ENCODE measurements around the gene CLCN7.

Gene CLCN7

DNA sequence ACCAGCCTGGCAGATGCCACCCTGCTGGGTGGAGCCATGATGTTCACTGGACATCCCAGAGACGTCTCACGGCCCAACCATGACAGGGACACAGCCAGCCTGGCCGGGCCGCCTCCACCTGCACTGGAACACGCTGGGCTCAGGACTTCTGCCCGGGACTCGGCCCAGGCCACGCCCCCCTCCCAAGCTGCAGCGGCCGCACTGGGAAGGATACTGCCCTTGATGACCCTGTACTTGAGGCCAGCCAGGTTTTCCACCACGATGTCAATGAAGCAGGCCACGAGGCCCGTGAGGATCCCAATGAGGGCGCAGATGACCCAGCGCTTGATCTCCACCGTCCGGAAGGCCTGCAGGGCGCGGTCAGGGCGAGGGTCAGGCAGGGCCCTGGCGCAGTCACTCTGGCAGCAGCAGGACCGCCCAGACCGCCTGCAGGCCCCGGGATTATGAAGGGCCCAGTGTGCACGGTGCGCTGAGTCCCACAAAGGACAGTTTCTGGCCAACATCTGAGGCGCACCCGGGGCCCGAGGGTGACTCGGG, 14.2 kb downstream of the CLCN7 start:
- DNase-seq: no peak

DNA sequence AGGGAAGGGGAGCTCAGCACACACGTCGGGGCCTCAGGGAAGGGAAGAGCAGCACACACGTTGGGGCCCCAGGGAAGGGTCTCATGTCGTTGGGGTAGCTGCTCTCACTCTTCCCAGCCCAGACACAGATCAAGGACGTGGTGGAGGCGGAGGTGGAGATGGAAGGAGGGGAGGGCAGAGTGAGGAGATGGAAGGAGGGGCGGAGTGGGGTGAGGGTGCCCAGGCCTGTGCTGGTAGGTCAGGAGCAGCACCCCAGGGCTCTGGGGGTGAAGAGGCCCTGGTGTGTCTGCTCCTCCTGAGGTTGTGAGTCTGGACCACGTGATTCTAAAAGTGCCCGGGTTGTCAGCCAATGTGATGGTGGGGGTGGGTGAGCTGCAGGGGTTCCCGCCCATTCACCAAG, 14.9 kb downstream of the CLCN7 start:
- no peak for DNase-seq

DNA sequence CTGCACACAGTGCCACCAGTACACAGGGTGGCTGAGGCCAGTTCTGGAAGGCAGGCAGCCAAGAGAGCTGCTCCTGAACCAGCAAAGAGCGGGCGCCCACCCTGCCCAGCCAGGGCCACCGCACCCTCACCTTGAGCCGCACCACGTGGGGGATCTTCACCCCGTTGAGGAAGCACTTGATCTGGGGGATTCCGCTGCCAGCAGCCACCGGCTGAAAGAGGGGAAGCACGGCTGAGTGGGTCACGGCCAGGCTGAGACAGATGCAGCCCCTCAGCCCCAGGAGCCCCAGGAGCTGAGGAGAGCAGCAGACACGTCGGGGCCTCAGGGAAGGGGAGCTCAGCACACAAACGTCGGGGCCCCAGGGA, 15.9 kb downstream of the CLCN7 start:
- no peak for DNase-seq

DNA sequence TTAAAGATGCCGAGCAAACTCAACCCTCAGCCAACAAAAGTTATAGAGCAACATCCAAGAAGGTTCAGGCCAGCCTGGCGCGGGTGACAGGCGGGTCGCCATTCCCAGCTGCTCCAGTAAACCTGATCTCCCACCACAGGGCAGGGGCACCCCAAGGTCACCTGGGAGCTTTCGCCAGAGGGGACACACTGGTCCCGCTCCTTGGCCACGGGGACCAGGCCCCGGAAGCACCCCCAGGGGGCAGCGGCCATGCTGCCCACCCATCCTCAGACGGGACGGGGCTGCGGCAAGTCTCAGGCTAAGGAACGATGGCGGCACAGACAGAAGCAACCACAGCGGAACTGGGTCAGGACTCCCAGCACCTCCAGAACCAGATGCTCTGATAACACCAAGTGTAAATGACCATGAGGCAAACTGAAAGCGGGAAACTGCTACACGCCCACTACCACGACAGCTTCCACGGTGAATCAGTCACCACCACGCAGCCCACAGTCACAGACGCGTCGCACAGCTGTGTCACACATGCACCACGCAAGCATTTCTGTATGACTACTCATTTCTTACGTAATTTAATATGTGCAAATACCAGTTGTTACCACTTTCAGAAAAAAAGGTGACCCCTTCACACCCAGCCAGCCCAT, 16.4 kb downstream of the CLCN7 start:
- DNase-seq: no peak

DNA sequence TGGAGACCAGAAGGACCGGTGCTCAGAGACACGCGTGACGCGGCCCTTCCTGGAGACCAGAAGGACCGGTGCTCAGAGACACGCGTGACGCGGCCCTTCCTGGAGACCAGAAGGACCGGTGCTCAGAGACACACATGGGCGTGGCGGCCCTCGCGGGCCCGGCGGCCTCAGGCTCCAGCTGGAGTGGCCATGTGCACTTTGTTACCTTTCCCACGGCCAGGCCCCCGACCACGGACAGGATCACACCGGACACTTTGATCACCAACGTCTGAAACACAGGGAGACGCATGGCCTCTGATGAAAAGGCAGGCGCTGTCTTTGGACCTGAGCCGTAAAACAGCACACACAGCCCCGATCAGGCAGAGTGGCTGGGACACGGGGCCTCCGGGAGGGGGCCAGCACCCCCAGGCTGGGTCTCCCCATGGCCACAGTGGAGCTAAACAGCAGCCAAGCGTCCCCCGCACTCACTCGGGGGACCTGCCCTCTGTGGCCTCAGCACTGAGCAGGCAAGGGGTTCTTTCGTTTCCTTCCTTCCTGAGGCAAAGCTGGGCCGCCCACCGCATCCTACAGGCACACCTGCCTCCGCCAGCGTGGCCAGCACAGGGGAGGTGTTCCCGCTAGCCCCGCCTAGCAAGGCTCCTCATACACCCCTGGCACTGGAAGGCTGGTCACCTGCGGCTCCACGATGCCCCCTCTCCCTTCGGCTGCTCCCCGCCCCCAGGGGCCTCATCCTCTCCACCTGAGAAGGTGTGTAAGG, 17.2 kb downstream of the CLCN7 start:
- no peak for DNase-seq

DNA sequence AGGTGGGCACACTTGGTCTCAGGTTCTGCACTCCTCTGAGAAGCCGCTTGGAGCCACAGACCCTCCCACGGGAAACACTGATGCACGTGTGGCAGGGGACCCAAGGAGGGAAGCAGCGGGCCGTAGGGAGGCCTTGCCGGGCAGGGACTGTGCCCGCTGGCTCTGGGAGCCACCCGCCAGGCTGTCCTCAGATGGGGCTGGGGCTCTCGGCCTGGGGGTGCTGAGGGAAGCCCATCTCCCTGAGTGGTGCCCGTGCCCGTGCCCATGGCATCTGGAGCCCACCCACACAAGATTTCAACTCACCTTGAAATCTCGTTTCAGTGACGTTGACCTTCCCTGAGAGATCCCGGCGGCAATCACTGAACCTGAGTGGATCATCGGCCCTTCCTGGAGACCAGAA, 17.9 kb downstream of the CLCN7 start:
- DNase-seq: no peak

DNA sequence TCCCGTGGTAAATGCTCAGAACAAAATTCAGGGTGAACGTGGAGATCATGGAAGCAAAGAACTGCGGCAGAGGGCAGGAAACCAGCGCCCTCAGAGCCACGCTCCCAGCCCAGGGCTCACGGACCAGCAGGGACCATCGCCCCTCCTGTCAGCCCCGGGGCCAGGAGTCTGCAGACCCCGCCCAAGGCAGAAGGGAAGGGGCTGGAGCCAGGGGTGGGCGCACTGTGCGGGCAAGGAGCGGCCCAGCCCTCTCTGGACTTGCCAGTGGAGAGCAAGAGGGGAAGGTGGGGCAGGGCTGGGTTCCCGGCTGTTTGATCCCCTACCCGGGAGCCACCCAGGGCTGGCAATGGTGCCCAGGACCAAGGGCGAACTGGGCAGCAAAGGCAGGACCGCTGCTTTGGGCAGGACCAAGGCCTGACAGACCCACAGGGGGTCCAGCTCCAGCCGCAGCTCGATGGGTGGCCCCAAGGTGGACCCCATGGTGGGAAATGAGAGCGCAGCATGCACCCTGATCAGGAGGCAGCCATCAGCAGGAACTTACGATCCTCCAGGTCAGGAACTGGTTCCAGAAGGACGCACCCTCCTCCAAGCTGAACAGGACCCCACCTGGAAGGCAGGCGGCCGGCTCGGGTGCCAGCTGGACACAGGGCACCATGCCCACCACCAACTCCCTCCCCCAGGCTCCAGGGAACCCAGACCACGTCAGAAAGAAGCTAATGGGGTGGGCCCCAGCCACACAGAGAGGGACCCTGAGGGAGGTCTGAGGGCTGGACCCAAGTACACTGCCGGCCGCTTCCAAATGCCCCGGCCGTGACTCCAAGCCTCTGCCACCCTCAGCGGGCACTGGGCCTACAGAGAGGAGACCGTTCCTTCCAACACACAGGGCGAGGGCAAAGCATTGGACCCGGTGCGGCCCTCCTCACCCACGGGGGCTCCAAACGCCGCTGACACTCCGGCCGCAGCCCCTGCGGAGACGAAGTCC, 19.3 kb downstream of the CLCN7 start:
- DNase-seq: no peak

DNA sequence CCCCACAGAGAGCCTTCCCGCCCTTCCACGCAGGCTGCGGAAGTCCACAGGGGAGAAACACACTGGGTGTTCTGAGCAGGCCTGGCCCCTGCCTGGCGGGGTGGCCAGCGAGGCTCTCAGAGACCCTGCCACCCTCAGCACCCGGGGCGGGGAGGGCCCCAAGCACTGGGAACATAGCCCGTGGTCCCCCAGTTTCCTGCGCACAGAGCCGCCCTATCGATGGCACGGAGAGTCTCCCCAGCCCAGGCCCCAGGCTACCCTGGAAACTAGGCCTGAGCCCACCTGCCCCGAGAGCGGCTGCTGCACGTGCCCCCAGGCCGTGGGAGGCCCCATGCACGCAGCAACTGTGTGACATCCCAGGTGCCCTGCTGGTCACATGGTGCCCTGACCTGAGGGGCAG, 20.3 kb downstream of the CLCN7 start:
- DNase-seq: no peak

DNA sequence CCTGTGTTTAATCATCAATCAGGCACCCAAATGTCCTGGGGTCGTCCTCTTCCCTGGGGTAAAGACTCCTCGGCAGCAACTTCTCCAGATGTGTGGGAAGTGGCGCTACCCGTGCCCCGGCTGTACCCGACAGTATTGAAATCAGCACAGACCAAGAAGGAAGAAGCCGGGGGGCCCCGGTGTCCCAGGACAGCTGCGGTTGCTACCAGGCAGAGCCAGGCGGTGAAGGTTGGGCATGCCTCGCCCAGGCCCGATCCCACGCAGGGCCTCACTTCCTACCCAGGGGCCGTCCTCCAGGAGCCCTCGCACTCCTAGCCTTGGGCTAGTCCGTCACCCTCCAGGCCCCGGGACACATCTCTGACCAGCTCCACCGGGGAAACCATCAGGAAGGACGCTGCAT, 21.5 kb downstream of the CLCN7 start:
- DNase-seq: no peak

DNA sequence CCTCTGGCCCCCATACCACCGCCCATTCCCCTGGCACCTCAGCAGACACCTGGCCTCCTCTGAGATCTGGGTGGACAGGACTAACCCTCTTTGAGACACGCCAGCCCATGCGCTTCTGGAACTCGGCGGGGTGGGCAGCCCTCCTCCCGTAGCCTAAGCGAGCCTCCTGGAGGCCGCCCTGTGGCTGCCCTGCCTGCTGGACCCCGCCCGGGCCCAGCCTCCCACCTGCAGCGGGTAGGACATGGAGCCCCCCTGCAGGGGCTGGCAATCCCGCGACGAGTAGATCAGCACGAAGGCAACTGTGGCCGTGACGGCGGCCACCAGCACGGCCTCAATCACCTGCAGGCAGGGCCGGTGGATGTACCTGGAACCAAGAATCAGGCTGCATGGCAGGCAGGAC, 22.3 kb downstream of the CLCN7 start:
- DNase-seq: no peak

DNA sequence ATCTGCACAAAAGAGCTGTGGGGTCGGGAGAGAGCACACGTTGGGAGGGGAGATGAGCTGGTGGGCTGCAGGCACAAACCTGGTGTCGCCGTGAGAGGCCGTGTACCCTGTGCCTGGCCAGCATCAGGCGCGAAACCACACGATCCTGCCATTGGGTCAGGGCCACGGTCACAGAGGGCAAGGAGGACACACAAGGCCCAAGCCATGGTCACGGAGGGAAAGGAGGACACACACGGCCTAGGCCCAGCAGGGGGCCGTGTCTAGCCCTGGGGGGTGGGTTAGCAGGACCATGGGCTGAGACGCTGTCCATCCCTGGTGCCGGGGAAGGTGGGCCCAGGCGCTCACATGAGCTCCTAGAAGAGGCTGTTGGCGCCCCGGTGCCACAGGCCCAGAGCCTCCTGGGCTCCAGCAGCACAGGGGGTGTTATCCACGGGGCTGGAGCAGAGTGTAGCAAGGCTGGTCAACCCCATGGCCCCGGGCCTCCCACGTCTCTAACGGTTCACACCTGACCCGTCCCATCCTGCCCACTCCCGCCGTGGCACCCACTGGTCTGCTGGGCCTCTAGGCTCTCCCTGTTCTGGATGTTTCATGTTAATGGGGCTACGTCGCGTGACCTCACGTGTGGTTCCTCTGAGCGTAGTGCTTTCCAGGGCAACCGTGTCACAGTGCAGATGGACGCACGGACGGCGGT, 23.0 kb downstream of the CLCN7 start:
- no peak for DNase-seq

DNA sequence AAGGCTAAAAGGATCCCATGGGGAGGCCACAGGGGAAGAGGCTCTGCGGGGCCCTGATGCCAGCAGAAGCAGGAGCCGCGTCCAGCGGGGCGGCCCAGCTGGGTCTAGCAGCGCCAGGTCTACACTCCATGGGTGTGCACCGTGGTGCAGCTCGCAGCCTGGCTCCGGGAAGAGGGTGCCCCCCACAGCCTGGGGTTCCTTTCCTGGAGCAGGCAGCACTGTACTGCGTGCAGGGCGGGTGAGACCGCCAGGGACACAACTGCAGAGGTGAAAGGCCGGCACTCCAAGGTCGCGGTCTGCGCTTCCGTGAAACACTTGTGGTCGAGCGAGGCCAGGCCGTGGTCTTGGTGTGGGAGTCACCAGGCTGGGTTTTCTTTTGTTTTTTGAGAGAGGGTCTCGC, 24.0 kb downstream of the CLCN7 start:
- DNase-seq: no peak

DNA sequence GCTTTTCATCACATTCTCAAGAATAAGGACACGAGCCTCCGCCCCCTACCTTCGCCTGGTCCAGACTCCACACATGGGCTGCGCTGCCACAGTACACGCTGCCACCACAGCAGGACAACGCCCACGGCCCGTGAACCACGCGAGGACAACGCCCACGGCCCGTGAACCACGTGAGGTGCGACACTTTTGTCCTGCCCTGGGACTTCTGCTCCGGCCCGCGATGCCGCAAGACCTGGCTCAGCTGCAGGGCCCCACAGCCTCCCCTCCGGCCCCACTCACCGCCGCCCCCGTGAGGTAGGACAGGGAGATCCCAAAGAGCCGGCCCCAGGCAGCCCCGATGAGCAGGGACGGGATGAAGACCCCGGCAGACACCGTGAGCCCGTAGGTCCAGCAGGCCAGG, 24.6 kb downstream of the CLCN7 start:
- DNase-seq: no peak

DNA sequence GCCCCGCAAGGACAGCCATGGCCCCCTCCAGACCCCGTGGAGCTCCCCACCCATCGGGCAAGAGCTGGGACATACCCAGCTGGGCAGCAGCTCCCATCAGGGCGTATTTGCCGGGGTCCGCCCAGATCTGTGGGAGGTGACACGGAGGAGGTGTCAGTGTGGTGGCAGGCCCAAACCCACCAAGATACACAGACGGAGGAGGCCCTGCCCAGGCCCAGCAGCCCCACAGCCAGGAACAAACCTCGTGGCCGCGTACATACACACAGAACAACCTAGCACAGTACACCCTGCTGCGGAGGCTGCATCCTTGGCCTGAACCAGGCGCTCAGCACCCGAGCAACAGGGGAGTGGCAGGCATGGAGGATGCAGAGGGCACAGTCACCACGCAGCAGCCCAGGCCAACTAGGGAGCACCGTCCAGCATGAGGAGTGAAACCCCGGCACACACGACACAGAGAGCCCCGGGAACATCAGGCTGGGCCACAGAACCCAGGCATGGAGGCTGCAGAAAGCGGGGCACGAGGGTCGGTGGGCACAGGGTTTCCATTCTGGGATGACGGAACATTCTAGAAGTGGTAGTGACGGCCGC, 25.5 kb downstream of the CLCN7 start:
- no peak for DNase-seq

DNA sequence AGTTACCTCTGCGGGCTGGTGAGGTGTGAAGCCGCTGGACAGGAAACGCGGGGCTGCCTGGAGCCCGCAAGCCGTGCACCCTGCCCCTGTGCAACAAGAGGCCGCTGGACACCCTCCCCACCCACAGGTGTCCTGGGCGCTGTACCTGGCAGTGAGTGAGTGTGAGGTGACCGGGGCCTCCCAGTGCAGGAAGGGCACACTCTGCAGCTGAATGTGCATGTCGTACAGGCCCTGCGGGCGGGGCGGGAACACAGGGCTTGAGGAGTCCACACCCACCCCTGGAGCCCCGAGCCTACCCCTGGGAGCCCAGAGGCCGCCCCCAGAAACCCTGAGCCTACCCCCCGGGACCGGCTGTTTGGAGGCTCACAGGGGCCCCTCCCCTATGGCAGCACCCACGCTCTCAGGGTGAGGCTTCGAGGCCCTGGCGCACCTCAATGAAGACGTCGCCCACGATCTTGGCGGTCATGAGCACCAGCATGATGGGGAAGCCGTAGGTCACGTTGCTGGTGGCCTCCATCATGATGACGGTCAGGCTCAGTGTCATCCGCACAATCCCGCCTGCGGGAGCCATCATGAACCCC, 26.2 kb downstream of the CLCN7 start:
- no peak for DNase-seq

DNA sequence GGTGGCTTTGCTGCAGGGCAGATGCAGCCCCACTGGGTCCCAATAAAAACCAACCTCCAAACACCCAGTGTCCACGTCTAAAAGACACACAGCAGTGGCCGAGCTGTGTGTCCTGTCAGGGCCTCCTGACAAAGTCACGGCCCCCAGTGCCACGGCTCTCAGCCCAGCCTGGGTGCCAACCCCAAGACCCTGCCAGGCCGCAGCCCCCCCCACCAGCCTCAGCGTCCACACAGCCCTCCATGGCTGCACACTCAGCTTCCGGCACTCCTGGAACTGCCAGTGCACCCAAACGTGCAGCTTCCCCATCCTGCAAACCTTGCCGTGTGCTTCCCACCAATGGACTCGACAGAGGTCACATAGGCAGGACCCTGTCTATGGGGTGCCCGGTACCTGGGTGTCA, 26.9 kb downstream of the CLCN7 start:
- no peak for DNase-seq

DNA sequence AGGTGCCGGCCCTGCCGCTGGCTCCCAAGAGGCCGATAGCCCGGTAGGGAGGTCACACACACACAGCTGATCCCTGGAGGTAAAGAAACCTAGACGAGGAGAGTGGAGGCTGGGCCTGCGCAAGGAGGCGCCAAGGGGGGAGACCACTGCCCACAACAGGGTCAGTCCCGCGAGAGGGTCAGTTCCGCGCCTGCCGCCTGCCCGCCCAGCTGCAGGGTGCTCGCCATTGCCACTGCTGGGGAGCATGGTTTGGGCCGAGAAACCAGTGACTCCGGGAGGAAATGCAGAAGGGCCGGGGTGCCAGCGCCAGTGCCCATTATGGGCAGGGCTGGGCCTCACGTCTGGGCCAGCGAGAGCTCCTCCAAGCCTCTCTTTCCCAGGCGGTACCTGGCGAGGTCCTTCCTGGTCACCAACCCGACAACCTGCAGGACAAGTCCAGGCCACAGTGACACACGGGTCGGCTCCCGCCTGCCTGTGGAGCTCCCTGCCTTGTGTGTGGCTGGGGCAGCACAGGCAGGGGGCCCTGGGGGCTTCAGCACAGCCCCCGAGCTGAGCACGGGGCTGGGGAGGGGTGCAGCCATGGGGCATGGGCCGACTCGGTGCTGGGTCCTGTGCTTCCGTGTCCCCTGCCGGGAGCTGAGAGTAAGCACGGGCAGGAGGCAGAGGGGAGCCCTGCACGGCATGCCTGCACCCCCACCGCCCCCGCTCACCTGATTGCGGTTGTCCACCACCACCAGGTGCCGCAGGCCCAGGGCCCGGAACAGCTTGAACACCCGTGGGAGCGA, 28.3 kb downstream of the CLCN7 start:
- no peak for DNase-seq

DNA sequence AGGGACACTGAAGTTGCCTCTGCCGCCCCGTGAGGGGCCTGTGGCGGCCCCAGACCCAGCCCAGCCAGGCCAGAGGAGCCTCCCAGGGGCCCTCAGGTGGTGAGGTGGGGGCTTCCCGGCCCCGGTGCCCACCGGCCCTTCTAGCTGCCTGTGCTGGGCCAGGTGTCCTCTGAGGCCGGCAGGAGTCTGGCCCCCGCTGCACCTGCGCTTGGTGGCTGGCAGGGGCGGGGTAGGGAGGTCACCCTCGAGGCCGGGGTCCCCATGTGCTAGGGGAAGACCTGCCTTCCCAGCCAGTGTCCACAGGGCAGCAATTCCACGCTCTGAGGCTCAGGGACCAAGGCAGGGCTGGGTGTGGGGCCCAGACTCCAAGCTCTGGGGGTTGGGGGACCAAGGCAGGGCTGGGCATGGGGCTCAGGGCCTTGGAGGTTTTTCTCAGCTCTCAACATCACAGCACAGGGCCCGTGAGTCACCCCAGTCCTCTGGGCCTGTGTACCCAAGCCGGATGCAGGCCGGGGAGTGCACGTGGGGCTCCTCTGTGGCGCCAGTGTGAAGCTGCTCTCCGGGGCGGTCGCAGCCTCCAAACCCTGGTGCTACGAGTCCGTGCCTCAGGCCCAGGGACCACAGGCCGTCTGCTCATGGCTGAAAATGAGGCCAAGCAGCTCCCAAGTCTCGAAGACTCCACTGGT, 29.2 kb downstream of the CLCN7 start:
- DNase-seq: no peak

DNA sequence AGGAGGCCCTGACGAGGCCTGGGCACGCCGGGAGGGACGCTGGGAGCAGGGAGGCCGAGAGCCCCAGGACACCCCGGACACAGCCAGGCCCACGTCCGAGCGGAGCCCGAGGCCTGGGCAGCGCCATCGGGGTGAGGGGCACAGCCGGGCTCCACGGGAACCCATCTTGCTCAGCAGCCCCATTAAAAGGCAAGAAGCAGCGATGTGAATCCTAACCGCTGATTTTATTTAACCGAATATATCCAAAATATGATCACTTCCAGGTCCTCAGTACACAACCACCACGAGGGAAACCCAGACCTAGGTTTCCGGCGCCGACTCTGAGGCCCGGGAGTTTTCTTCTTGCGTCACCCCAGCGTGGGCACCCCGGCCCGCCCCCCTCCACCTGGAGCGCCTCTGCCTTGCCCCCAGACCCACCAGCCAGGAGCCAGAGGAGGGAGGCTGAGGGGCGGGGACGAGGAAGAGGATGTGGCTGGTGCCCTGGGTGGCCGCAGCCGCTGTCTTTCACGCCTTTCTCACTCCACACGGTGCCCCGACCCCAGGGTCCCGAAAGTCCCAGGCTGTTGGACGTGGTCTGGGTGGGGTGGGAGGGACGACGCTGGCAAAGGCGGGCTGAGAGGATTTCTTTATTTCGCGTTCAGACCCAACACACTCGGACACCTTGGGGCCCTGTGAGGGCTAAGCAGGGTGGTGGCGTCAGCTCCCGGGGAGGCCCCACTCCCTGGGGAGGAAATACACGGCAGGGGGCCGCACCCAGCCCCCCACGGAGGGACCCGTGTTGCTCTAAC, 29.9 kb downstream of the CLCN7 start:
- no peak for DNase-seq
